A549 (cell line): ENCODE results near the gene TRAM2.

Source experiments
- EP300 ChIP-seq, 2 experiments: fragments of >200 bp; sonication (Bioruptor Twin); formaldehyde crosslinking; IDR thresholded peaks; 2 replicates in 1 of 2; 3 replicates in 1 of 2; pipeline ENCODE4 v1.6.1; 2016 to 2017
- HDAC2 ChIP-seq: fragments of 200-600 bp; sonication (generic); IDR thresholded peaks from 2 replicates; pipeline ENCODE4 v1.6.1; 2016
- MAFK ChIP-seq: fragments of 450-650 bp; IDR thresholded peaks from 2 replicates; pipeline ENCODE4 v1.6.1; 2014; ENCODE audit not compliant: partially characterized antibody
- MYC ChIP-seq: IDR thresholded peaks from 2 replicates; pipeline ENCODE4 v1.6.1; 2012; ENCODE audit warnings: mild to moderate bottlenecking, inconsistent platforms, low read length, improper control_type of control experiment, borderline replicate concordance
- POLR2A ChIP-seq: IDR thresholded peaks from 2 replicates; pipeline ENCODE4 v1.6.1; 2012; ENCODE audit warnings: mild to moderate bottlenecking, low read length
- TF ChIP-seq, protein P1 (sequence below): fragments of 150-350 bp; IDR thresholded peaks from 2 replicates; pipeline ENCODE4 v1.6.1; 2014; ENCODE audit warnings: low read depth, mild to moderate bottlenecking, low read length
- TF ChIP-seq, protein P2 (sequence below): fragments of >200 bp; sonication (Bioruptor Twin); formaldehyde crosslinking; IDR thresholded peaks from 3 replicates; pipeline ENCODE4 v1.5.1; 2016
- TF ChIP-seq, protein P3 (sequence below): fragments of 250-450 bp; sonication (Bioruptor Pico); IDR thresholded peaks from 2 replicates; pipeline ENCODE4 v1.5.0; 2021; ENCODE audit warnings: mild to moderate bottlenecking, moderate library complexity, borderline replicate concordance

DNA sequence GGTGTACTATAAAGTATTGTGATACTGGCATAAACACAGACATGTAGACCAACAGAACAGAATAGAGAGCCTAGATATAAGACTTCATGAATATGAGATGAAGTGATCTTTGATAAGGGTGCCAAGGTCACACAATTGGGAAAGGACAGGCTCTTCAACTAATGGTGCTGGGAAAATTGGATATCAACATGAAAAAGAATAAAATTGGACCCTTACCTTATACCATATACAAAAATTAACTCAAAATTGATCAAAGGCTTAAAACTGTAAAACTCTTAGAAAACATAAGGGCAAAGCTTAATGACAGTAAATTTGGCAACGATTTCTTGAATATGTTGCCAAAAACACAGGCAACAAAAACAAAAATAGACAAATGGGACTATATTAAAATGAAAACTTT lies 44.8 kb upstream of the TRAM2 start:
- TF ChIP-seq EP300 (IDR thresholded peaks at IDR 0.05) (no peak), HDAC2 (no peak), MAFK (no peak), POLR2A (no peak), MYC (no peak)
- TF ChIP-seq, protein P1, sequence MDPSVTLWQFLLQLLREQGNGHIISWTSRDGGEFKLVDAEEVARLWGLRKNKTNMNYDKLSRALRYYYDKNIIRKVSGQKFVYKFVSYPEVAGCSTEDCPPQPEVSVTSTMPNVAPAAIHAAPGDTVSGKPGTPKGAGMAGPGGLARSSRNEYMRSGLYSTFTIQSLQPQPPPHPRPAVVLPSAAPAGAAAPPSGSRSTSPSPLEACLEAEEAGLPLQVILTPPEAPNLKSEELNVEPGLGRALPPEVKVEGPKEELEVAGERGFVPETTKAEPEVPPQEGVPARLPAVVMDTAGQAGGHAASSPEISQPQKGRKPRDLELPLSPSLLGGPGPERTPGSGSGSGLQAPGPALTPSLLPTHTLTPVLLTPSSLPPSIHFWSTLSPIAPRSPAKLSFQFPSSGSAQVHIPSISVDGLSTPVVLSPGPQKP = no peak
- TF ChIP-seq, protein P2, sequence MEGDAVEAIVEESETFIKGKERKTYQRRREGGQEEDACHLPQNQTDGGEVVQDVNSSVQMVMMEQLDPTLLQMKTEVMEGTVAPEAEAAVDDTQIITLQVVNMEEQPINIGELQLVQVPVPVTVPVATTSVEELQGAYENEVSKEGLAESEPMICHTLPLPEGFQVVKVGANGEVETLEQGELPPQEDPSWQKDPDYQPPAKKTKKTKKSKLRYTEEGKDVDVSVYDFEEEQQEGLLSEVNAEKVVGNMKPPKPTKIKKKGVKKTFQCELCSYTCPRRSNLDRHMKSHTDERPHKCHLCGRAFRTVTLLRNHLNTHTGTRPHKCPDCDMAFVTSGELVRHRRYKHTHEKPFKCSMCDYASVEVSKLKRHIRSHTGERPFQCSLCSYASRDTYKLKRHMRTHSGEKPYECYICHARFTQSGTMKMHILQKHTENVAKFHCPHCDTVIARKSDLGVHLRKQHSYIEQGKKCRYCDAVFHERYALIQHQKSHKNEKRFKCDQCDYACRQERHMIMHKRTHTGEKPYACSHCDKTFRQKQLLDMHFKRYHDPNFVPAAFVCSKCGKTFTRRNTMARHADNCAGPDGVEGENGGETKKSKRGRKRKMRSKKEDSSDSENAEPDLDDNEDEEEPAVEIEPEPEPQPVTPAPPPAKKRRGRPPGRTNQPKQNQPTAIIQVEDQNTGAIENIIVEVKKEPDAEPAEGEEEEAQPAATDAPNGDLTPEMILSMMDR = no peak
- TF ChIP-seq, protein P3, sequence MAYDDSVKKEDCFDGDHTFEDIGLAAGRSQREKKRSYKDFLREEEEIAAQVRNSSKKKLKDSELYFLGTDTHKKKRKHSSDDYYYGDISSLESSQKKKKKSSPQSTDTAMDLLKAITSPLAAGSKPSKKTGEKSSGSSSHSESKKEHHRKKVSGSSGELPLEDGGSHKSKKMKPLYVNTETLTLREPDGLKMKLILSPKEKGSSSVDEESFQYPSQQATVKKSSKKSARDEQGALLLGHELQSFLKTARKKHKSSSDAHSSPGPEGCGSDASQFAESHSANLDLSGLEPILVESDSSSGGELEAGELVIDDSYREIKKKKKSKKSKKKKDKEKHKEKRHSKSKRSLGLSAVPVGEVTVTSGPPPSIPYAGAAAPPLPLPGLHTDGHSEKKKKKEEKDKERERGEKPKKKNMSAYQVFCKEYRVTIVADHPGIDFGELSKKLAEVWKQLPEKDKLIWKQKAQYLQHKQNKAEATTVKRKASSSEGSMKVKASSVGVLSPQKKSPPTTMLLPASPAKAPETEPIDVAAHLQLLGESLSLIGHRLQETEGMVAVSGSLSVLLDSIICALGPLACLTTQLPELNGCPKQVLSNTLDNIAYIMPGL = no peak
